Glomerular visceral epithelial cell (primary cell): ENCODE results near the gene CLEC4F.

ENCODE experiments used
- DNase-seq: peaks from one replicate; pipeline ENCODE4 v3.0.0-alpha.2; 2016; ENCODE audit errors: extremely low spot score

The CLEC4F gene, protein sequence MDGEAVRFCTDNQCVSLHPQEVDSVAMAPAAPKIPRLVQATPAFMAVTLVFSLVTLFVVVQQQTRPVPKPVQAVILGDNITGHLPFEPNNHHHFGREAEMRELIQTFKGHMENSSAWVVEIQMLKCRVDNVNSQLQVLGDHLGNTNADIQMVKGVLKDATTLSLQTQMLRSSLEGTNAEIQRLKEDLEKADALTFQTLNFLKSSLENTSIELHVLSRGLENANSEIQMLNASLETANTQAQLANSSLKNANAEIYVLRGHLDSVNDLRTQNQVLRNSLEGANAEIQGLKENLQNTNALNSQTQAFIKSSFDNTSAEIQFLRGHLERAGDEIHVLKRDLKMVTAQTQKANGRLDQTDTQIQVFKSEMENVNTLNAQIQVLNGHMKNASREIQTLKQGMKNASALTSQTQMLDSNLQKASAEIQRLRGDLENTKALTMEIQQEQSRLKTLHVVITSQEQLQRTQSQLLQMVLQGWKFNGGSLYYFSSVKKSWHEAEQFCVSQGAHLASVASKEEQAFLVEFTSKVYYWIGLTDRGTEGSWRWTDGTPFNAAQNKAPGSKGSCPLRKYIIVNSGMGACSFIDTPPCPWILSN

DNA sequence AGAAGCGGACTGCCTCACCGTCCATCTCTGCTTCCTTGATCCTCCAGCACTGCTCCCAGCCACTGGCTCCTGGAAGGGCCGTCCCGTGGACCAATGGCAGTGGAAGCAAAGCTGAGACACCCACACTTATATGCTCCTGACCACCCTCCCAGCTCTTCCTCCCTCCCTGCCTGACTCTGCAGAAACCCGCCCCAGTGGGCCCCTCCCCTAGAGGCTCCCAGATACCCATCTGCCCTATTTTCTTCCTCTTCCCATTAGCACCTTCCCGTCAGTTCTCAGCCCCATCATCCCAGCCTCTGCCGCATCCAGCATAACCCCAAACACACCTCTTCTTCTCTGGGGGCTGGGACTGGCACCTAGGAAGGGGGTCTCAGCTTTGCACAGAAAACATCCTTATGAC, at the start of gene CLEC4F:
Gene CLEC4F (minus strand): TSS at position 101 of the 400 bp plus-strand sequence. CDS start 76 bp downstream, at position 25.
- no peak for DNase-seq

DNA sequence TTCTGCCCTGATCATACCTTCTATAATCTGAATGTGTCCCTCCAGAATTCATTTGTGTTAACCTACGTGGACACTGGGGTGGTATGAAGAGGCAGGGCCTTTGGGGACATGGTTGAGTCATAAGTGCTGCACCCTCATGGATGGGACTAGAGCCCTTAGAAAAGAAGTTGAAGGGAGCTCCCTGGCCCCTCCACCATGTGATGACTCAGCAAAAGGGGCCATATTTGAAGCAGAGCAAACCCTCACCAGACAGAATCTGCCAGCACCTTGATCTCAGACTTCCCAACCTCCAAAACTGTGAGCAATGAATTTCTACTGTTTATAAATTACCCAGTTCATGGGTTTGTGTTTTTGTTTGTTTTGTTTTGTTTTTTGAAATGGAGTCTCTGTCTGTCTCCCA, 48.6 kb upstream of the CLEC4F start:
- no peak for DNase-seq

DNA sequence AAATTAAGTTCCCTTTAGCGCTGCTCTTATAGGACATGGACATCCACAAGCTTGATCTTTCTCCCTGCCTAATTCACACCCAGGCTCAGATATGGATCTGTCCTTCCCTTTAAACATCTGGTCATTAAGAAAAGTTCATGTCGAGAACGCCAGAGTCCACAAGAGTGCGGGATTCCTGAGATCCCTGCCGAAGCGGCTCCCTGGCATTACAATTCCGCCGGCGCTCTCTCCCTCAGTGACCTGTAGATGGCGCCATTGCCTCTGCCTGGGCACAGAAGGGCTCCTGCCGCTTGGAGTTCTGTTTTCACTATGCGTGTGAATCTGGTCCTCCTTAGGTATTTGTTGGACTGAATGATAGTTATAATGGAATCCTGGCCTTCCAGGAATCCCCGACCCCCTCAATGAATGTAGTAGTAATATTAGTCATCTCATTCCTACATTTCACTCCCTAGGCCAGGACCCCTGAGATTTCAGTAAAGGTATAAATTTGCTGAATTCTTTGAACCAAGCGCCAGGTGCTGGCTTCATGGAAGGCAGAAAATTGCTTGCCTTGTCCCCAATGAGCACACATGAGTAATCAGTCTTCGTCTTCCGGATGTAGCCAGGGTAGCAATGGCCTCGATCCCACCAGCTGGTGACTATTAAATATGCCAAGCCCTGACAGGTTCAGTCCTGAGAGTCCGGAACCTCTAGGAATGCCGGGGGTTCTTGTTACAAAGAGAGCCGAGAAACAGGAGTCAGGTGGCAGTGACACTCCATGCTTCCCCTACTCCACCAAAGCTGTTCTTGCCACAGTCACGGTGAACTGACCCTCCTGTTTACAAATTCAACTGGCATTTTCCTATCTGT, 41.6 kb upstream of the CLEC4F start:
- DNase-seq = peak; percentile 72

DNA sequence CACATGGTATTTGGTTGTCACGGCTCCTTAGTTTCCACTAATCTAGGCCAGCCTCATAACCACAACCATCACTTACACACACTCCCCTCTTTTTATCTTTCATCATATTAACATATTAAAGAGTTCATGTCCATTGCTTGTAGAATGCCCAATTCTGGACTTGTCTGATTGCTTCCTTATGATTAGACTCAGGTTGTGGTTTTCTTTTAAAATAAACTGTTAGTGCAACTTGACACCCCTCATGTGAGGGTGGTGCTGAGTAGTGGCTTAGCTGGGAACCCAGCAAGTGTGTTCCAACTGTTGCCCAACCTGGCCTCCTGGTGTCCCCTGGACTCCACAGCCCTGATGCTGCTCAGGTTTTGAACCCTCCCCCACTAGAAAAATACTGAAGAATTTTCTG, 35.3 kb upstream of the CLEC4F start:
- DNase-seq = no peak

GRCh38 chr2:70854411-70854810, 34.0 kb upstream of the CLEC4F start:
- DNase-seq = no peak

DNA sequence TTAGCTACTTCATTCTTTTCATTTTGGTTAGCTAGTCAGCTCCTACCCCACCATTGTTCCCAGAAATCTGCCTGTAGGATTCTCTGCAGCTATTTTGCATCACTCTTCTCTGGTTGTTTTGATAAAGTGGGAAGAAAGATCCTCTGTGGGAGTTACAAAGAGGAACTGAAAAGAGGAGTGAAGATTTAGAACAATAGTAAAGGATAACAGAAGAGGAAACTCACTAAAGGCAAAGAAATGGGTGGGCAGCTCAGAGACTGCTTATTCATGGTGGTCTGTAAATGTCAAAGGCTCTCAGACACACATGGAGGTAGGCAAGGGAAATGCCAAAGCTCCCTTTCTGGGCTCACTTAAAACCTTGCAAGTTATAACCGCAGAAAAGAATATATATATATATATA, 32.4 kb upstream of the CLEC4F start:
- no peak for DNase-seq

DNA sequence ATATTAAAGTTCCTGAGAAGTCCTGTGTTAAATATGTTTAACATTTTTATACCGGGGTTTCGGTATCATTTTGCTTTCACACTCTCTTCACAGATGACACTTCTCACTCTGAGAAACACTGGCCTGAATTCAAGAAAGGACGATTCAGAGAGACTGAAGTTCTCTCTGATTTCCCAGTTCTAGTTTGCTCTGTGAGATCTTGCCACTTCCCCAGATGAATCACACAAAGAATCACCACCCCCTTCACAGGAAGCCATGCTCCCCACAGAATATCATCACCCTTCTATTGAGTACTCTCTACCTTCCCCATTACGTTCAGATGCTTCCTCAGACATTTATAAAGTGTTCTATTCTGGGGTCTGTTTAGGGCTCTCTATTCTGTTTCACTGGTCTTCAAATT, 31.3 kb upstream of the CLEC4F start:
- DNase-seq = no peak

DNA sequence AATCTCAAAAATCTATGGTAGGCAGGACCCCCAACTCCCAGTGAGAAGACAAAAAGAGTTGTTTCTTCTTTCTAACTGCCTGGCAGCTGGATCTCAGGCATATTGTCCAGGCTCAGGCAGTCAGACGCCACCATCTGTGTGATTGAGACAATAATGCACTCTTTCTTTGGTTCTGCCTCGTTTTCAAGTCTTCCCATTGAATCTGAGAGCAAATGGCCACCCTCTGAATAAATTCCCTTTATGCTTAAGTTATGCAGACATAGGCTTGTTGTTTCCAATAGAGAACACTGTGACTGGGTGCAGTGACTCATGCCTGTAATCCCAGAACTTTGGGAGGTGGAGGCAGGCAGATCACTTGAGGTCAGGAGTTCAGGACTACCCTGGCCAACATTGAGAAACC, 30.5 kb upstream of the CLEC4F start:
- DNase-seq = no peak

- DNase-seq = no peak
Measured at GRCh38 chr2:70842401-70842800, 22.0 kb upstream of the CLEC4F start.

DNA sequence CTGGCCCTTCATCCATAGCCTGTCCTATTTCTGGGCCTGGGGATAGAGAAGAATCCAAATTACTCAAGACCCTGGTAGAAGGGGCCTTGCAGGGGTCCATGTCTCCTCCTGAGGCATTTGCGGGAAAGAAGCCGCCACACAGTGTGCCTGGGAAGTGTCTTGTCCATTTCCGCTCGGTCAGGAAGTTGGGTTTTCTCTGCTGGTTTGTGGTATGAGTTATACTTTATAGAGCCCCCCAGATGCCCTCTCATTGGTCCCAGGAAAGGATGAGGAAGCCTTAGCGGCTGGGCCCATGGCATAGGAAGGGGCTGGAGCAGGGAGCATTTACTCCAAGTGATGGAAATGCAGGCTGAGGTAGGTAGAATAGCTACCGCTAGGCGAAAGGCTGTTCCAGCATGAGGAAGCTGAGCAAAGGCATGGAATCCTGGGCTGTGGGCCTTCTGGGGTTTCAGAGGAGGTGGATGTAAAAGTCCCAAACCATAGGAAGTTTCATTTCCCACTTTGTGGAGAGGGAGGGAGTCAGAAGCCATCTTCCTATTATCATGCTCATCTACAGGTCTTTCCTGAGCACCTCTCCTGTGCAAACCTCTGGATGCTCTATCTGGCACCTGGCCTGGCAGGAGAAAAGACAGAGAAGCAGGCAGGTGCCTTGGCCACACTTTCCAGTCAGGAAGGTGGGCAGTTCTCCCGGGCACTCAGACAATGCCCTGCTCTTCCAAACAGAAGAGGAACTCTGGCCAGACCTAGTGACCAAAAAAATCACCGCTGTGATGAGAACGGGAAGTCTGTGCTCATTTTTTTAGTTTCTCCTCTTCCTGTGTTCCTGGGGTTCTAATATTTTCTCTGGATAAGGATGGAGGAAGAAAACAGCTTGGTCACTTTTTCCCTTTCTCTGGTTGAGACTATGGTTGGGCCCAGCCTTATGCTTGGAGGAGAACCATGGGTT, 17.9 kb upstream of the CLEC4F start:
- no peak for DNase-seq

DNA sequence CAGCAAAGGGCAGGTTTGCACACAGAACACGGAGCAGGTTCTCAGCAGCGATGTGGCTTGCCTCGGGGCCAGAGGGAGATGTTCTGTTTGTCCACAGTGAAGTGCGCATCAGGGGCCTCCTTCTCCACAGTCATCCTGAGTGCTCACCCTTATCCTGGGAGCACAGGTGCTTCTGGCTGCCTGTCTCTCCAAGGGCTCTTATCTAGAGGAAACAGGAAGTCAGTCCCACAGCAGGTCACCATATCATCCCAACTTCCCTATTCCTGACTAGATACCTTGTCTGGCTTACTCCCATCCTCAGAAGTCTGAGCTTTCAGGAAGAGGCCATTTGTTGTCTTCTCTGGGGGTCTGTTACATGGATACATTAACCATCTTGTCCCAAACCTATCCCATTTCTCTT, 15.2 kb upstream of the CLEC4F start, which contains the start of gene CD207:
Gene CD207 (minus strand): TSS at position 174 of the 400 bp plus-strand sequence. CDS start 40 bp downstream, at position 134.
- no peak for DNase-seq

DNA sequence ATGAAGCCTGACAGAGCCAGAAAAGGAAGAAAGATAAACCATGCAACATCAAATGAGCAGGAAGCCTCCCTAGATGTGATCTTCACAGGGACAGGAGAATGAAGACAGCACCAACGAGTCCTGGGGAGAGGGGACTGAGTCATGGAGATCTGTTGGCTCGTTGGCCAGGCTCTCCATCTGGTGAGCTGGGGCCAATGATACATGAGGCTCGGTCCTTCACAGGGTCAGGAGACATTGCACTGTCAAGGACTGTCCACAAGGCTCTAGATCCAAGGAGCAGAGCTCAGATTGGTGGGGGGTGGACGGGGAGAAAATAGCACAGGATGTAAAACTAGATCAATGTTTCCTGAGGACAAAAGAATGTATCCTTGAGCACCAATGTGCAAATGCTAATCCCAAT, 14.5 kb upstream of the CLEC4F start:
- no peak for DNase-seq

- DNase-seq = no peak
Measured at GRCh38 chr2:70834106-70834505, 13.7 kb upstream of the CLEC4F start.

- DNase-seq = no peak
Measured at GRCh38 chr2:70833246-70833645, 12.8 kb upstream of the CLEC4F start.

- DNase-seq = no peak
Measured at GRCh38 chr2:70832386-70832785, 12.0 kb upstream of the CLEC4F start.

GRCh38 chr2:70831861-70832260, 11.5 kb upstream of the CLEC4F start:
- DNase-seq = no peak

DNA sequence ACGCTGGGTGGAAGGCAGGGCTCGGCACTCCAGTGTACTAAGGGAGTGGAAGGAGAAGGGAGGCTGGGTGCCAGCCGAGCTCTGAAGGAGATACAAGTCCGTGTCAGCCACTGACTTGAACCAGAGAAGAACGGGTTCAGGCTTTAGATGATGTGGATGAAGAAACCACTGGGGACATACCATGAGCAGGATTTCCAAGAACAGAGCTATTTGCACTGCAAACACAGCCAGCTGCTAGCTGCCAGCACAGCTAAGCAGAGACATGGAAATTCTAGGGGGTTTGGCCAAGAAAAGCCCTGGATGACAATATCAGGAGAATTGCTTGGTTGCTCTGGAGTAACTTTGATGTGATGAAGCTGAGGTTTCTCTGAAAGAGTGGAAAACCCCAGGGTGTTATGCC, 10.0 kb upstream of the CLEC4F start:
- DNase-seq = no peak

GRCh38 chr2:70829916-70830315, 9.5 kb upstream of the CLEC4F start:
- no peak for DNase-seq

GRCh38 chr2:70828914-70829824, 8.8 kb upstream of the CLEC4F start:
- no peak for DNase-seq

DNA sequence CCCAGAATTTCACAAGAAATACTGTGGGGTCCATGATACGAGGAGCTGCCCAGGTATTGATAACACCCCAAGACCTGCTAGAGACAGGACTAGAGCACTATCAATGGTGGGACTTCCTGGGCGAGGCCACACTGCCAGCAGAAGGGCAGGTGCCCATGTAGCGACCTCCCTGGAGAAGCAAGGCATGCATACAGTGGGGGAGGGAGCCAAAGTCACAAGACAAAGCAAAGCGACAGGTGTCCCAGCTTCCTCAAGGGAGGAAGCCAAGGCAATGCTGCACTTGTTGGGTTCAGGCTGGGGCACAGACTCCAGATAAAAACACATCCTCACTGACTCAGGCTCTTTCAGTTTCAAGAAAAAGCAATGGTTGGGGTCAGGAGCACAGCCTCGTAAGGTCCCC, 7.7 kb upstream of the CLEC4F start:
- DNase-seq = no peak
